Measurements from ENCODE around the gene C1orf74.

Gene C1orf74

GRCh38 chr1:209741889-209742288, 42.5 kb downstream of the C1orf74 start:
- DNase-seq: no peak

GRCh38 chr1:209741193-209741592, 43.2 kb downstream of the C1orf74 start:
- DNase-seq: no peak

- DNase-seq: no peak
These were observed 46.1 kb downstream of the C1orf74 start for GRCh38 chr1:209738270-209738669.

- no peak for DNase-seq
These were observed 47.2 kb downstream of the C1orf74 start for GRCh38 chr1:209737118-209737505.

GRCh38 chr1:209736490-209737117, 47.8 kb downstream of the C1orf74 start:
- no peak for DNase-seq

GRCh38 chr1:209733409-209734192, 50.8 kb downstream of the C1orf74 start:
- no peak for DNase-seq

- no peak for DNase-seq
These were observed 51.6 kb downstream of the C1orf74 start for GRCh38 chr1:209732725-209733124.

GRCh38 chr1:209729436-209729835, 54.9 kb downstream of the C1orf74 start:
- no peak for DNase-seq
